PFSK-1 (cell line): ENCODE data around the gene WDR33.

Experiments used
- FOXP2 ChIP-seq: optimal IDR thresholded peaks from 2 replicates; pipeline ENCODE3; 2011; ENCODE audit warnings: borderline replicate concordance, control low read depth, inconsistent platforms; ENCODE audit not compliant: insufficient read depth; ENCODE audit errors: extremely low read length, extremely low read depth
- POLR2AphosphoS5 ChIP-seq: IDR thresholded peaks from 2 replicates; pipeline ENCODE4 v1.6.1; 2012; ENCODE audit warnings: low read depth, mild to moderate bottlenecking, control low read depth, low read length, moderate library complexity
- REST ChIP-seq, 2 experiments: IDR thresholded peaks; 2 replicates each; pipeline versions ENCODE4 v1.6.1 to v1.8.0; 2011 to 2012; ENCODE audit warnings: low read depth in 2 of 2, low read length in 2 of 2, control low read depth in 1 of 2, inconsistent platforms in 1 of 2, mild to moderate bottlenecking in 1 of 2, moderate library complexity in 1 of 2; ENCODE audit not compliant: insufficient read depth in 1 of 2
- SIN3A ChIP-seq: IDR thresholded peaks from 2 replicates; pipeline ENCODE4 v1.6.1; 2012; ENCODE audit warnings: mild to moderate bottlenecking, low read length, moderate library complexity, borderline replicate concordance; ENCODE audit not compliant: insufficient read depth
- TAF1 ChIP-seq: IDR thresholded peaks from 2 replicates; pipeline ENCODE4 v1.6.1; 2012; ENCODE audit warnings: low read length, control low read depth, borderline replicate concordance; ENCODE audit not compliant: insufficient read depth

The WDR33 gene

GRCh38 chr2:127670055-127670956, 140.7 kb downstream of the WDR33 start:
- TF ChIP-seq SIN3A: no peak
- no peak for TF ChIP-seq TAF1
- TF ChIP-seq FOXP2: no peak
- TF ChIP-seq REST (IDR thresholded peaks at IDR 0.05; ENCODE audit: insufficient read depth in 1 of 2, low read depth in 2 of 2, low read length in 2 of 2): no peak
- TF ChIP-seq POLR2AphosphoS5: no peak

GRCh38 chr2:127669056-127669455, 141.9 kb downstream of the WDR33 start:
- no peak for TF ChIP-seq SIN3A
- no peak for TF ChIP-seq FOXP2
- TF ChIP-seq TAF1: no peak
- no peak for TF ChIP-seq REST (IDR thresholded peaks at IDR 0.05; ENCODE audit: insufficient read depth in 1 of 2, low read depth in 2 of 2, low read length in 2 of 2)

GRCh38 chr2:127665267-127665893, 145.6 kb downstream of the WDR33 start:
- TF ChIP-seq SIN3A: no peak

- TF ChIP-seq FOXP2 (no peak), REST (IDR thresholded peaks at IDR 0.05; ENCODE audit: insufficient read depth in 1 of 2, low read depth in 2 of 2, low read length in 2 of 2) (no peak), SIN3A (no peak), TAF1 (no peak), POLR2AphosphoS5 (no peak)
These were observed 146.1 kb downstream of the WDR33 start for GRCh38 chr2:127664895-127665225.

DNA sequence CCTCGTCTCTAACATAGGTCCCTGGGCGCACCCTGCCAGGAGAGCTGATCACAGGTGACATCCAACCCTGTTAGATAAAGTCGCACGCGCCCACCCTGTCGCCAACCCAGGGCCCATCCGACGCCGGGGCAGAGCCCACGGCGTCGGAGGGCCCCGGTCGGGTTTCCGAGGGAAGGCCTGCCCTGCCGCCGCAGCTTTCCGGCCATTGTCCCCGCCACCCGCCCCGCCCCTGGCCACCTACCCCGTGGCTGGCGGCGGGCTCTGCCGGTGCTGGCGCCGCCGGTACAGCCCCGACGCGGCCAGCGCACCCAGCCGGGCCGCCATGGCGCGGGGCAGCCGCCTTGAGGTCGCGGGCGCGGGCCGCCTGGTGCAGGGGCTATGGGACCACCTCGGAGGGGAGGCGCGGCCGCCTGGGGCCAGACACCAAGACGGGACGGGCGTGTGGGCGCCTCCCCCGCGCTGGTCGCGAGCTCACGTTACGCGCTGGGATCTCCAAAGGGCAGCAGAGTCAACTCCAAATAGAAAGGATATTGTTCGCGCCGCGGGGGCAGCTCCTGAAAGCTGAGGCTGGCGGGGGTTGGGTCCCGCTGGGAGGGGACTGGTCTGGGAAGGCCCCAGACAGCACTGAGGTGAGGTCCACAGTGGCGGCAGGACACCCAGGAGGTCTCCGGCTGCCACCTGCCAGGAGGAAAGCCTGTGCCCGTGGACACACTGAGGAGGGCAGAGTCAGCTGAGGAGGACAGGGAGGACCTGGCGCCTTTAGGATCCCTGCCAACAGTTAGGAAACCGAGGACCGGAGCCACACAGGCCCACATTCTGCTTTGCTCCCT, 146.7 kb downstream of the WDR33 start:
- TF ChIP-seq REST (IDR thresholded peaks at IDR 0.05; ENCODE audit: insufficient read depth in 1 of 2, low read depth in 2 of 2, low read length in 2 of 2) (no peak), POLR2AphosphoS5 (no peak), SIN3A (no peak), FOXP2 (no peak), TAF1 (no peak)
